ENCODE measurements around the gene MTMR12. TPM values are rescaled to one million over a fixed set of nuclear protein-coding genes. Genes with fewer than 3 reads are reported as not detected.

Gene MTMR12
- total and polyA plus RNA-seq, 2 experiments from 2014 or later, result 18.3 to 51.6 TPM

GRCh38 chr5:32329395-32329834, 16.7 kb upstream of the MTMR12 start:
- no peaks in the 10 kb centered on the region for H3F3A ChIP-seq (replicated peaks; ENCODE audit: low read depth)
- peaks cover 6% of the 10 kb centered on the region; the same call in 2 of the 3 replicates for H3K9me3 Mint-ChIP-seq
- H3K36me3 Mint-ChIP-seq (ENCODE audit: low read depth), result no peaks in the 10 kb centered on the region; the same call in 2 of the 3 replicates
- peak overlapping the region; percentile 91; the same call in 1 of the 2 replicates for H2AFZ ChIP-seq
- H3K9me2 ChIP-seq (ENCODE audit: insufficient read depth), result no peaks in the 10 kb centered on the region
- no peak overlapping the region for H3K4me3 ChIP-seq
- H3K27me3 Mint-ChIP-seq (ENCODE audit: insufficient read depth, low read depth, poor library complexity), result peaks cover 12% of the 10 kb centered on the region
- peak overlapping the region; percentile 53; the same call in 1 of the 2 replicates for H3K27ac Mint-ChIP-seq
- ATAC-seq, result peak; percentile 98
- peaks cover 9% of the 10 kb centered on the region; the same call in 1 of the 3 replicates for H3K4me1 Mint-ChIP-seq
- no peak overlapping the region for H3K27ac ChIP-seq (ENCODE audit: low read depth)
- H3K4me1 ChIP-seq (ENCODE audit: insufficient read depth), result no peaks in the 10 kb centered on the region
- no peak overlapping the region for H3K4me2 ChIP-seq
- TF ChIP-seq CTCF (conservative IDR thresholded peaks at IDR 0.05; ENCODE audit: low read depth in 2 of 2), result peak; percentile 74 to 91
- TF ChIP-seq NANOG (IDR thresholded peaks at IDR 0.05; ENCODE audit: borderline replicate concordance), result no peak
- 0 out of 2 replicates have a peak, but pooled peaks have one; percentile 31 for TF ChIP-seq ZNF462 (CRISPR knock-in tag; IDR thresholded peaks at IDR 0.05)
- H3K4me3 Mint-ChIP-seq, result no peak overlapping the region
- no peaks in the 10 kb centered on the region for H4K20me1 ChIP-seq (replicated peaks; ENCODE audit: insufficient read depth)
- H3K79me2 ChIP-seq (replicated peaks; ENCODE audit: insufficient read depth), result no peaks in the 10 kb centered on the region
- H3K36me3 ChIP-seq (ENCODE audit: insufficient read depth), result no peaks in the 10 kb centered on the region
- no peaks in the 10 kb centered on the region for H3K27me3 ChIP-seq (ENCODE audit: insufficient read depth)
- peak; percentile 89 for DNase-seq (ENCODE audit: low spot score)

All from GM23338 (cell line).